ENCODE measurements around the gene HPCAL4.

DNA sequence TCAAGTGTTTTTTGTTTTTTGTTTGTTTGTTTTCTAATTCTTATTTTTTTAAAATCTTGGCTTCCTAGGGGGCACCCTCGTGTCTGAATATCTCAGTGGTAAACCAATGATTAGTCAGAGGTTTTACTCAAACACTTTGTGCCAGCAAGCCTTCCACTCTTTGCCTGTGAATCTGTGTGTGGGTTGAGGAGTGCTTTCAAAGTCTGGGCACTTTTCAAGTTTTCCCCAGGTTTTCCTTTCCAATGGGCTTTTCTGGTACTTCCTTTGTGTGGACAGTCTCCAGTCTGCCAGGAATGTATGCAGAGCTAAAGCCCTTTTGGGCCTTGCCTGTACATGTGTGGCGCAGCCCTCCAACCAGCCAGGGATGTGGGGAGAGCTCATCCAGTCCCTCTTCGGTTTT, 37.8 kb upstream of the HPCAL4 start:
- TF ChIP-seq, protein P1, sequence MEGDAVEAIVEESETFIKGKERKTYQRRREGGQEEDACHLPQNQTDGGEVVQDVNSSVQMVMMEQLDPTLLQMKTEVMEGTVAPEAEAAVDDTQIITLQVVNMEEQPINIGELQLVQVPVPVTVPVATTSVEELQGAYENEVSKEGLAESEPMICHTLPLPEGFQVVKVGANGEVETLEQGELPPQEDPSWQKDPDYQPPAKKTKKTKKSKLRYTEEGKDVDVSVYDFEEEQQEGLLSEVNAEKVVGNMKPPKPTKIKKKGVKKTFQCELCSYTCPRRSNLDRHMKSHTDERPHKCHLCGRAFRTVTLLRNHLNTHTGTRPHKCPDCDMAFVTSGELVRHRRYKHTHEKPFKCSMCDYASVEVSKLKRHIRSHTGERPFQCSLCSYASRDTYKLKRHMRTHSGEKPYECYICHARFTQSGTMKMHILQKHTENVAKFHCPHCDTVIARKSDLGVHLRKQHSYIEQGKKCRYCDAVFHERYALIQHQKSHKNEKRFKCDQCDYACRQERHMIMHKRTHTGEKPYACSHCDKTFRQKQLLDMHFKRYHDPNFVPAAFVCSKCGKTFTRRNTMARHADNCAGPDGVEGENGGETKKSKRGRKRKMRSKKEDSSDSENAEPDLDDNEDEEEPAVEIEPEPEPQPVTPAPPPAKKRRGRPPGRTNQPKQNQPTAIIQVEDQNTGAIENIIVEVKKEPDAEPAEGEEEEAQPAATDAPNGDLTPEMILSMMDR (IDR thresholded peaks at IDR 0.05) = no peak
- no peak for TF ChIP-seq POLR2AphosphoS5 (IDR thresholded peaks at IDR 0.05)

Measured in esophagus muscularis mucosa (tissue), 3 donors.